ENCODE measurements around the gene AARS2. TPM values are rescaled to one million over a fixed set of nuclear protein-coding genes. Genes with fewer than 3 reads are reported as not detected.
A peak's percentile ranks its signal among the peaks of the same experiment; 100 is the strongest.

AARS2 gene
- total and polyA plus RNA-seq, 7 donors = 1.4 to 9.7 (median 6.7) TPM

DNA sequence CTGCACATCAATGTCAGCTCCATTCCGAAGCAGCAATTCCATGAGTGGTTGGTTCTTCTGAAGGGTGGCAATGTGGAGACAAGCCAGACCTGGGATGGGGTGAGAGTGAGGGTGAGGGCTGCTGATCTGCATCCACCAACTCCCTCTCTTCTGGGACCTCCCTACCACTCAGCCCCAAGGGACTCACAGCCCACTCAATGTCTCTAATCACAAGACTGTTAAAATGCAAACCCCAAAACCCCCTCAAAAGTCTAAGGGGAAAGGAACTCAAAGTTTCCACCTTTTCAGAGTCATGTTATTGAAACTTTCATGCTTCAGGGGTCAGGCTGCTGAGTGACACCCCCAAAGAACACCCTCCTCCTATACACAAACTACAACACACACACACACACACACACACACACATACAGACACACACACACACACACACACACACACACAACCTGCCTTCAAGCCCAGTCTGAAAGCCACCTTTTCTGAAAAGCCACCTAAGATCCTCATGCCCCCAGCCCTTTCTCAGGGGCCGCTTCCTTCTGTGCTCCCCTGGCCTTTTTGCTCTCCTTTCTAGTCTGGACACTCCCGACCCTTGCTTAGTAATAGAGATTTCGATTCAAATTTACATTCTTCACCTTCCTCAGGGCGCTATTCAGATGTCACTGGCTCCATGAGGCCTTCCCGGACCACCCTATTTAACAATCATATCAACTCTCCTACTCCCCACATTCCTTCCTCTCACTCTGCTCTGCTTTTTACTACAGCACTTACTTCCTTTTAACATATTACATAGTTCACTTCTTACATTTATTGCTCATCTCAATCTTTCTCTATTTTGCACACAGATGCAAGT is 52.5 kb downstream of the AARS2 start:
- no peak overlapping the region for H3K4me3 ChIP-seq
- H3K9me3 ChIP-seq = no peaks in the 10 kb centered on the region
- TF ChIP-seq, protein P1, sequence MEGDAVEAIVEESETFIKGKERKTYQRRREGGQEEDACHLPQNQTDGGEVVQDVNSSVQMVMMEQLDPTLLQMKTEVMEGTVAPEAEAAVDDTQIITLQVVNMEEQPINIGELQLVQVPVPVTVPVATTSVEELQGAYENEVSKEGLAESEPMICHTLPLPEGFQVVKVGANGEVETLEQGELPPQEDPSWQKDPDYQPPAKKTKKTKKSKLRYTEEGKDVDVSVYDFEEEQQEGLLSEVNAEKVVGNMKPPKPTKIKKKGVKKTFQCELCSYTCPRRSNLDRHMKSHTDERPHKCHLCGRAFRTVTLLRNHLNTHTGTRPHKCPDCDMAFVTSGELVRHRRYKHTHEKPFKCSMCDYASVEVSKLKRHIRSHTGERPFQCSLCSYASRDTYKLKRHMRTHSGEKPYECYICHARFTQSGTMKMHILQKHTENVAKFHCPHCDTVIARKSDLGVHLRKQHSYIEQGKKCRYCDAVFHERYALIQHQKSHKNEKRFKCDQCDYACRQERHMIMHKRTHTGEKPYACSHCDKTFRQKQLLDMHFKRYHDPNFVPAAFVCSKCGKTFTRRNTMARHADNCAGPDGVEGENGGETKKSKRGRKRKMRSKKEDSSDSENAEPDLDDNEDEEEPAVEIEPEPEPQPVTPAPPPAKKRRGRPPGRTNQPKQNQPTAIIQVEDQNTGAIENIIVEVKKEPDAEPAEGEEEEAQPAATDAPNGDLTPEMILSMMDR (IDR thresholded peaks at IDR 0.05) = no peak
- TF ChIP-seq POLR2AphosphoS5 (IDR thresholded peaks at IDR 0.05) (no peak), EP300 (IDR thresholded peaks at IDR 0.05) (no peak), POLR2A (IDR thresholded peaks at IDR 0.05) (no peak)
- no peak overlapping the region for H3K27ac ChIP-seq
- H3K27me3 ChIP-seq = no peaks in the 10 kb centered on the region
- no peak for DNase-seq
- intact Hi-C loops (cut with DNase I) = no loop called here
- H3K4me1 ChIP-seq = peaks cover 0 to 47% (median 46%) of the 10 kb centered on the region in 4 donors
- WGBS, 2 donors = 90 to 92% methylated on average over 6 of the region's 6 CpGs
- peaks cover 0 to 13% (median 5%) of the 10 kb centered on the region in 4 donors for H3K36me3 ChIP-seq

DNA sequence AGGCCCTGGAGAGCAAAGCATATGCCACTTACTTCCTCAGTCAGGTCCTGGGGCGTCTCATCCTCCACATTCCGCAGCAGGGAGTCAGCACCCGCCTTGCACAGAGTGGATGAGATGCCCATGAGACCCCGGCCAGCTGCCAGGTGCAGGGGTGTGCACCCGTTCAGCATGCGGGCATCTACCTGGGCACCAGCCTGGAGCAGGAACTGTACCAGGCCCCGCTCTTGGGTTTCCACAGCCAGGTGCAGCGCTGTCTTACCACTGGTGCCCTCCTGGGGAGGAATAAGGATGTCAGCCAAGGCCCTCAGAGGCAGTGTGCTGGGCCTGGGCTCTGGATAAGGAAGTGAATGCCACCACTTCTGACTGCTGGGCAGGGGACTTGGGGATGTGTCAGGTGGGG is 53.1 kb downstream of the AARS2 start:
- H3K4me1 ChIP-seq = peaks cover 0 to 47% (median 45%) of the 10 kb centered on the region in 4 donors
- 92 to 93% methylated on average over 8 of the region's 8 CpGs for WGBS, 2 donors
- intact Hi-C loops (cut with DNase I) = no loop called here

DNA sequence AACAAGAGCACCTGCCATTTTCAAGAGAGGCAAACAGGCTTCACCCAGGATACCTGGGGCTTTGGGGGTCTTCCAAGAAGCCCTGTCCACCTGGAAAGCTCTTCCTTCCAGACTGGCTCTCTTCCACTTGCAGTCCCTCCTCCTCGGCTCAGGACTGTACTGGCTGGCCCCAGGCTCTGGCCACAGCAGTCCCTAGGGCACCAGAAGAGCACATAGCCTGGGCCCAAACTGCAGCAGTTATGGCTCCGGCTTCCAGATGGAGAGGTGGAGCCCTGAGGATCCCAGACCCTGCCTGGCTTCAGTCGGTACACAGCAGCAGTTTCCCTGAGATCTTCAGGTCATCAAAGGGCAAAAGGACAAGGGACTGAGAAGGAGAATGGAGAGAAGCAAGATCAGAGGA is 54.2 kb downstream of the AARS2 start:
- TF ChIP-seq POLR2AphosphoS5 (IDR thresholded peaks at IDR 0.05) (no peak), POLR2A (IDR thresholded peaks at IDR 0.05) (no peak), EP300 (IDR thresholded peaks at IDR 0.05) (no peak)
- TF ChIP-seq, protein P1 (IDR thresholded peaks at IDR 0.05) = no peak
- Histone ChIP-seq H3K27ac (no peak overlapping the region), H3K9me3 (no peaks in the 10 kb centered on the region), H3K4me3 (no peak overlapping the region), H3K4me1 (peaks cover 0 to 41% (median 34%) of the 10 kb centered on the region in 4 donors), H3K27me3 (no peaks in the 10 kb centered on the region), H3K36me3 (peaks cover 12 to 30% (median 22%) of the 10 kb centered on the region in 4 donors)
- 89 to 92% methylated on average over 3 of the region's 3 CpGs for WGBS, 2 donors
- intact Hi-C loops (cut with DNase I) = loop anchor here (5.0 kb wide), 1 partner anchor 162 kb away; no protein-coding TSS in a partner anchor
- no peak for DNase-seq

More for the DNA sequence above, 53.1 kb downstream of the AARS2 start:
- TF ChIP-seq POLR2AphosphoS5 (IDR thresholded peaks at IDR 0.05) (no peak), EP300 (IDR thresholded peaks at IDR 0.05) (no peak), POLR2A (IDR thresholded peaks at IDR 0.05) (no peak)
- TF ChIP-seq, protein P1 (IDR thresholded peaks at IDR 0.05) = no peak
- H3K27ac ChIP-seq = no peak overlapping the region
- DNase-seq = no peak
- no peaks in the 10 kb centered on the region for H3K9me3 ChIP-seq
- H3K4me3 ChIP-seq = no peak overlapping the region
- H3K27me3 ChIP-seq = no peaks in the 10 kb centered on the region
- peaks cover 3 to 19% (median 11%) of the 10 kb centered on the region in 4 donors for H3K36me3 ChIP-seq

DNA sequence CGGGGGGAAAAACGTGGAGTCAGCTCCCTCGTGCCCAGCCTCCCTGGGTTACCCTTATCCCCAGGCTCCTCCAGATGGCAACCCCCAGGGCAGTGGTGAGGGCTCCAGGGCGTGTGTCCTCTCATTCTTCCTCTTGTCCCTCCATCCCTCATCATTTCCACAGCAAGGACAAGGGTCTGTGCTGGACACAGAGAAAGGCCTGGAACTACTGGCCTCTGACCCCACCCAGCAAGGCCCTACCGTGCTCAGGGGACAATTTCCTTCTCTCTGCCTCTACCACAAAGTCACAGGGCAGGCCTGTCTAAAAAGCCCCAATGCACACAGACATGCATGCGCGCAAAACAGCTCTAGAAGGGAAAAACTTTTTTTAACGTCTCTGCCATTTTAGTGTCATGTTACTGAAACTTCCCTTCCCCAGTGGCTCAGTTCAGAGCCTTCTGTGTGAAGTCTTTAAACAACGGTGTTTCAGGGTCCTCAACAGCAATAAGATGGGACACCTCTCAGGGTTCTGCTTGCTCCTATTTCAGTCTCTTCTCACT is 54.8 kb downstream of the AARS2 start:
- peaks cover 16 to 33% (median 26%) of the 10 kb centered on the region in 4 donors for H3K36me3 ChIP-seq
- TF ChIP-seq POLR2A (IDR thresholded peaks at IDR 0.05) (no peak), EP300 (IDR thresholded peaks at IDR 0.05) (no peak), POLR2AphosphoS5 (IDR thresholded peaks at IDR 0.05) (no peak)
- TF ChIP-seq, protein P1 (IDR thresholded peaks at IDR 0.05) = no peak
- H3K27ac ChIP-seq = peak overlapping the region in 2 of 4 donors; percentile 88 to 94
- no peaks in the 10 kb centered on the region for H3K9me3 ChIP-seq
- H3K27me3 ChIP-seq = no peaks in the 10 kb centered on the region
- intact Hi-C loops (cut with DNase I) = loop anchor here (5.0 kb wide), 1 partner anchor 161 kb away; no protein-coding TSS in a partner anchor
- DNase-seq = no peak
- 79 to 85% methylated on average over 9 of the region's 9 CpGs for WGBS, 2 donors
- no peak overlapping the region for H3K4me3 ChIP-seq
- H3K4me1 ChIP-seq = peaks cover 0 to 38% (median 29%) of the 10 kb centered on the region in 4 donors
